ENCODE data around the gene ANKS1A. TPM values are rescaled to one million over a fixed set of nuclear protein-coding genes. Genes with fewer than 3 reads are reported as not detected.
"Not testable (repeated sequence)": the region's sequence is repeated elsewhere in the genome, so short reads cannot be mapped to it uniquely, and the experiment has no call there.

The ANKS1A gene
- total and polyA plus RNA-seq, 4 experiments from 2014 or later = 1.2 to 15.6 (median 9.4) TPM

GRCh38 chr6:34928695-34929094 is 39.6 kb downstream of the ANKS1A start:
- no peaks in the 10 kb centered on the region for H3K36me3 ChIP-seq (ENCODE audit: insufficient read depth, low read length)
- Mint-ChIP-seq H3K9me3 (no peaks in the 10 kb centered on the region), H3K36me3 (peaks cover 0 to 13% of the 10 kb centered on the region in 2 donors), H3K4me3 (no peak overlapping the region), H3K4me1 (peaks cover 0 to 3% (median under 1%) of the 10 kb centered on the region in 4 donors), H3K27me3 (no peaks in the 10 kb centered on the region), H3K27ac (peak overlapping the region in 2 of 7 donors; percentile 20 to 49)
- intact Hi-C loops (cut with micrococcal nuclease) = no loop called here
- H3K9me3 ChIP-seq (ENCODE audit: control insufficient read depth in 1 of 2, low read length in 2 of 2) = no peaks in the 10 kb centered on the region
- no peaks in the 10 kb centered on the region for H3K27me3 ChIP-seq (ENCODE audit: insufficient read depth, low read length)
- no peak for DNase-seq
- no peak overlapping the region for H3K27ac ChIP-seq (ENCODE audit: low read depth, low read length)
- ChIA-PET CTCF (ENCODE audit: partially characterized antibody) (no interaction called here), POLR2A (ENCODE audit: partially characterized antibody) (no interaction called here)
- no peak overlapping the region for H3K4me3 ChIP-seq (ENCODE audit: low read length in 2 of 2)
- H3K4me1 ChIP-seq (ENCODE audit: insufficient read depth, low read length) = no peaks in the 10 kb centered on the region

GRCh38 chr6:34929241-34929978 is 40.4 kb downstream of the ANKS1A start:
- POLR2A ChIA-PET (ENCODE audit: partially characterized antibody) = no interaction called here
- CTCF ChIA-PET (ENCODE audit: partially characterized antibody) = no interaction called here
- H3K27ac Mint-ChIP-seq = peak overlapping the region in 2 of 7 donors; percentile 34 to 49

GRCh38 chr6:34930221-34930620 is 41.2 kb downstream of the ANKS1A start:
- no peak overlapping the region for H3K27ac Mint-ChIP-seq
- H3K27me3 Mint-ChIP-seq = no peaks in the 10 kb centered on the region
- H3K4me3 Mint-ChIP-seq = no peak overlapping the region
- no peak overlapping the region for H3K4me3 ChIP-seq (ENCODE audit: low read length in 2 of 2)
- peaks cover 0 to 13% of the 10 kb centered on the region in 2 donors for H3K36me3 Mint-ChIP-seq
- H3K36me3 ChIP-seq (ENCODE audit: insufficient read depth, low read length) = no peaks in the 10 kb centered on the region
- no peaks in the 10 kb centered on the region for H3K9me3 Mint-ChIP-seq
- H3K4me1 Mint-ChIP-seq = peaks cover 0 to 3% (median under 1%) of the 10 kb centered on the region in 4 donors
- H3K4me1 ChIP-seq (ENCODE audit: insufficient read depth, low read length) = no peaks in the 10 kb centered on the region
- H3K27ac ChIP-seq (ENCODE audit: low read depth, low read length) = no peak overlapping the region
- no peaks in the 10 kb centered on the region for H3K9me3 ChIP-seq (ENCODE audit: control insufficient read depth in 1 of 2, low read length in 2 of 2)
- no peaks in the 10 kb centered on the region for H3K27me3 ChIP-seq (ENCODE audit: insufficient read depth, low read length)
- CTCF ChIA-PET (ENCODE audit: partially characterized antibody) = interaction anchor here (0.6 kb wide), 1 partner anchor 500 kb away, joined by 3 read pairs; no protein-coding TSS in a partner anchor
- intact Hi-C loops (cut with micrococcal nuclease) = no loop called here
- POLR2A ChIA-PET (ENCODE audit: partially characterized antibody) = no interaction called here
- no peak for DNase-seq

More at GRCh38 chr6:34929241-34929978, 40.4 kb downstream of the ANKS1A start:
- Mint-ChIP-seq H3K4me1 (peaks cover 0 to 3% (median under 1%) of the 10 kb centered on the region in 4 donors), H3K27me3 (no peaks in the 10 kb centered on the region), H3K9me3 (no peaks in the 10 kb centered on the region), H3K36me3 (peaks cover 0 to 13% of the 10 kb centered on the region in 2 donors), H3K4me3 (no peak overlapping the region)
- Histone ChIP-seq H3K4me1 (ENCODE audit: insufficient read depth, low read length) (no peaks in the 10 kb centered on the region), H3K36me3 (ENCODE audit: insufficient read depth, low read length) (no peaks in the 10 kb centered on the region), H3K4me3 (ENCODE audit: low read length in 2 of 2) (no peak overlapping the region), H3K27me3 (ENCODE audit: insufficient read depth, low read length) (no peaks in the 10 kb centered on the region), H3K27ac (ENCODE audit: low read depth, low read length) (no peak overlapping the region), H3K9me3 (ENCODE audit: control insufficient read depth in 1 of 2, low read length in 2 of 2) (no peaks in the 10 kb centered on the region)
- DNase-seq = no peak
- intact Hi-C loops (cut with micrococcal nuclease) = no loop called here

GRCh38 chr6:34932202-34932601 is 43.1 kb downstream of the ANKS1A start:
- H3K9me3 Mint-ChIP-seq; H3K36me3 ChIP-seq (ENCODE audit: insufficient read depth, low read length); H3K9me3 ChIP-seq (ENCODE audit: control insufficient read depth in 1 of 2, low read length in 2 of 2); H3K4me1 ChIP-seq (ENCODE audit: insufficient read depth, low read length); H3K27ac Mint-ChIP-seq; H3K27me3 ChIP-seq (ENCODE audit: insufficient read depth, low read length); intact Hi-C loops (cut with micrococcal nuclease); H3K27ac ChIP-seq (ENCODE audit: low read depth, low read length); H3K4me1 Mint-ChIP-seq; POLR2A ChIA-PET (ENCODE audit: partially characterized antibody); CTCF ChIA-PET (ENCODE audit: partially characterized antibody); H3K4me3 ChIP-seq (ENCODE audit: low read length in 2 of 2); H3K4me3 Mint-ChIP-seq; DNase-seq; H3K27me3 Mint-ChIP-seq: not testable (repeated sequence)
- H3K36me3 Mint-ChIP-seq = peaks cover 0 to 13% of the 10 kb centered on the region in 2 donors

GRCh38 chr6:34934516-34934915 is 45.5 kb downstream of the ANKS1A start:
- no peak overlapping the region for H3K4me3 Mint-ChIP-seq
- POLR2A ChIA-PET (ENCODE audit: partially characterized antibody) = no interaction called here
- intact Hi-C loops (cut with micrococcal nuclease) = no loop called here
- H3K4me1 Mint-ChIP-seq = peaks cover 0 to 5% (median 1%) of the 10 kb centered on the region in 4 donors
- DNase-seq = no peak
- Histone ChIP-seq H3K4me3 (ENCODE audit: low read length in 2 of 2) (no peak overlapping the region), H3K27me3 (ENCODE audit: insufficient read depth, low read length) (no peaks in the 10 kb centered on the region), H3K36me3 (ENCODE audit: insufficient read depth, low read length) (no peaks in the 10 kb centered on the region), H3K9me3 (ENCODE audit: control insufficient read depth in 1 of 2, low read length in 2 of 2) (no peaks in the 10 kb centered on the region), H3K27ac (ENCODE audit: low read depth, low read length) (no peak overlapping the region), H3K4me1 (ENCODE audit: insufficient read depth, low read length) (no peaks in the 10 kb centered on the region)
- H3K27me3 Mint-ChIP-seq = no peaks in the 10 kb centered on the region
- CTCF ChIA-PET (ENCODE audit: partially characterized antibody) = no interaction called here
- no peak overlapping the region for H3K27ac Mint-ChIP-seq
- peaks cover 0 to 13% of the 10 kb centered on the region in 2 donors for H3K36me3 Mint-ChIP-seq
- no peaks in the 10 kb centered on the region for H3K9me3 Mint-ChIP-seq

GRCh38 chr6:34938268-34938667 is 49.2 kb downstream of the ANKS1A start:
- CTCF ChIA-PET (ENCODE audit: partially characterized antibody) = no interaction called here
- DNase-seq = no peak
- POLR2A ChIA-PET (ENCODE audit: partially characterized antibody) = no interaction called here

GRCh38 chr6:34940030-34940434 is 51.0 kb downstream of the ANKS1A start:
- Mint-ChIP-seq H3K27ac (no peak overlapping the region), H3K4me3 (no peak overlapping the region), H3K36me3 (peaks cover 1 to 19% of the 10 kb centered on the region in 2 donors), H3K4me1 (peaks cover 0 to 9% (median 2%) of the 10 kb centered on the region in 4 donors), H3K27me3 (no peaks in the 10 kb centered on the region), H3K9me3 (no peaks in the 10 kb centered on the region)
- intact Hi-C loops (cut with micrococcal nuclease) = no loop called here
- Histone ChIP-seq H3K27me3 (ENCODE audit: insufficient read depth, low read length) (no peaks in the 10 kb centered on the region), H3K4me3 (ENCODE audit: low read length in 2 of 2) (no peak overlapping the region), H3K36me3 (ENCODE audit: insufficient read depth, low read length) (no peaks in the 10 kb centered on the region), H3K4me1 (ENCODE audit: insufficient read depth, low read length) (no peaks in the 10 kb centered on the region), H3K27ac (ENCODE audit: low read depth, low read length) (no peak overlapping the region), H3K9me3 (ENCODE audit: control insufficient read depth in 1 of 2, low read length in 2 of 2) (no peaks in the 10 kb centered on the region)
- no peak for DNase-seq
- ChIA-PET CTCF (ENCODE audit: partially characterized antibody) (interaction anchor here (1.0 kb wide), 1 partner anchor 47 kb away, joined by 3 read pairs; no protein-coding TSS in a partner anchor), POLR2A (ENCODE audit: partially characterized antibody) (no interaction called here)

More at GRCh38 chr6:34938268-34938667, 49.2 kb downstream of the ANKS1A start:
- Histone ChIP-seq H3K27me3 (ENCODE audit: insufficient read depth, low read length) (no peaks in the 10 kb centered on the region), H3K27ac (ENCODE audit: low read depth, low read length) (no peak overlapping the region), H3K4me1 (ENCODE audit: insufficient read depth, low read length) (no peaks in the 10 kb centered on the region), H3K4me3 (ENCODE audit: low read length in 2 of 2) (no peak overlapping the region), H3K9me3 (ENCODE audit: control insufficient read depth in 1 of 2, low read length in 2 of 2) (no peaks in the 10 kb centered on the region), H3K36me3 (ENCODE audit: insufficient read depth, low read length) (no peaks in the 10 kb centered on the region)
- H3K9me3 Mint-ChIP-seq = no peaks in the 10 kb centered on the region
- intact Hi-C loops (cut with micrococcal nuclease) = no loop called here
- peaks cover 0 to 8% (median under 1%) of the 10 kb centered on the region in 4 donors for H3K4me1 Mint-ChIP-seq
- H3K36me3 Mint-ChIP-seq = peaks cover 0 to 6% of the 10 kb centered on the region in 2 donors
- no peak overlapping the region for H3K27ac Mint-ChIP-seq
- H3K4me3 Mint-ChIP-seq = no peak overlapping the region
- no peaks in the 10 kb centered on the region for H3K27me3 Mint-ChIP-seq

All from CD4-positive, alpha-beta memory T cell (primary cell).